Stimulated activated CD4-positive, alpha-beta T cell treated with anti-CD3 and anti-CD28 coated beads, Interleukin-1b, Interleukin-23, amount 100 ng/mL, for 24 hours (primary cell): ENCODE measurements around the gene RIMBP2.

ENCODE experiments used
- DNase-seq, 4 experiments: peaks; one replicate each; pipeline ENCODE4 v3.0.0-alpha.2; 2020; ENCODE audit warnings: low read depth in 4 of 4, low spot score in 1 of 4

The RIMBP2 gene

GRCh38 chr12:130555221-130555620 lies 160.9 kb downstream of the RIMBP2 start:
- no peak for DNase-seq

- no peak for DNase-seq
These were observed 163.6 kb downstream of the RIMBP2 start for GRCh38 chr12:130552483-130552996.

- DNase-seq = no peak
These were observed 166.7 kb downstream of the RIMBP2 start for GRCh38 chr12:130549361-130549760.

- no peak for DNase-seq
These were observed 168.5 kb downstream of the RIMBP2 start for GRCh38 chr12:130547480-130548155.

GRCh38 chr12:130546494-130546893 lies 169.6 kb downstream of the RIMBP2 start:
- DNase-seq = no peak

- no peak for DNase-seq
These were observed 170.6 kb downstream of the RIMBP2 start for GRCh38 chr12:130545475-130545874.

GRCh38 chr12:130540376-130540775 lies 175.7 kb downstream of the RIMBP2 start:
- DNase-seq = no peak

GRCh38 chr12:130538343-130539095 lies 177.6 kb downstream of the RIMBP2 start:
- DNase-seq = no peak

- no peak for DNase-seq
These were observed 178.4 kb downstream of the RIMBP2 start for GRCh38 chr12:130537655-130538054.

- DNase-seq = no peak
These were observed 179.0 kb downstream of the RIMBP2 start for GRCh38 chr12:130537051-130537450.

GRCh38 chr12:130530429-130530828 lies 185.7 kb downstream of the RIMBP2 start:
- DNase-seq = no peak

- no peak for DNase-seq
These were observed 186.3 kb downstream of the RIMBP2 start for GRCh38 chr12:130529781-130530180.

- DNase-seq = no peak
These were observed 188.9 kb downstream of the RIMBP2 start for GRCh38 chr12:130527239-130527638.

- DNase-seq = no peak
These were observed 189.3 kb downstream of the RIMBP2 start for GRCh38 chr12:130526813-130527212.

- DNase-seq = no peak
These were observed 190.5 kb downstream of the RIMBP2 start for GRCh38 chr12:130525384-130526172.

GRCh38 chr12:130524759-130525158 lies 191.3 kb downstream of the RIMBP2 start:
- DNase-seq = no peak

GRCh38 chr12:130523863-130524614 lies 192.1 kb downstream of the RIMBP2 start:
- DNase-seq = no peak

- no peak for DNase-seq
These were observed 192.9 kb downstream of the RIMBP2 start for GRCh38 chr12:130523208-130523607.

- no peak for DNase-seq
These were observed 193.8 kb downstream of the RIMBP2 start for GRCh38 chr12:130522244-130522834.

GRCh38 chr12:130521375-130522124 lies 194.5 kb downstream of the RIMBP2 start:
- DNase-seq = no peak
